GM21526 (cell line): Measurements from ENCODE around the gene CLIP2.

ENCODE experiments used
- ATAC-seq: cut with Tn5 transposase; IDR thresholded peaks from one replicate; pipeline ENCODE4 v1.9.1; 2021; ENCODE audit warnings: moderate library complexity; ENCODE audit not compliant: unreplicated experiment, low FRiP score

The CLIP2 gene

DNA sequence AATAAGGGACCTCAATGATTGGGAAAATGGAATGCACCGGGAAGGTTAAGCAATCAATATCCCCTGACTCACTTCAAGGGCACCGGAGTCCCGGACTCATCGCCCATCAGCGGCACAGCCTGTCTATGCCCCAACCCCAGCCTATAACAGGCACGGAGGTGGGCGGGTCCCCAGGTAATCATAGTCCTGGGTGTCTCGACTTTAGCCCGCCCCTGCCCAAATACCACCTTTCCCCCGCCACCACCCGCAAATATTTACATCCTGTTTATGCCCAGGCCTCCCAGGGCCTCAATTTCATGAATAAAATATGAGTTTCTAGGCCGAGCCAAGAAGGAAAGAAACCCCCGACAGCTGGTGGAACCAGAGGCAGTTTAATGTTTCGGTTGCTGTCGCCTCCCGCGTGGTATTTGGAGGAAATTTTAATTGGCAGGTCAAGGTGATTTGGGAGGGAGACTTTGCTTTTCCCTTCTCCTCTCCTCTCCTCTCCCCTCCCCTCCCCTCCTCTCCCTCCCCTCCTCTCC is 19.4 kb upstream of the CLIP2 start:
- ATAC-seq, result peak; percentile 35

DNA sequence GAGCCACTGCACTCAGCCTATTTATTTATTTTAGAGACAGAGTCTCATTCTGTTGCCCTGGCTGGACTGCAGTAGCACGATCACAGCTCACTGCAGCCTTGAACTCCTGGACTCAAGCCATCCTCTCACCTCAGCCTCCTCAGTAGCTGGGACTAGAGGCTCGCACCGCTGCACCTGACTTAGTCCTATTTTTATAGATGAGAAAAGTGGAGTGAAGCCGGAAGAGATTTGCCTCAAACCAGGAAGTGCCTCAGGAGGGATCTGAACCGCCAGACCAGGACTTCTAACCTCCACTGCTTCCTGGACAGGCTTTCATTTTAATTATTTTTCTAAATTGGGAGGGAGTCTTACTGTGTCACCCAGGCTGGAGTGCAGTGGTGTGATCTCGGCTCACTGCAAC is 17.5 kb upstream of the CLIP2 start:
- ATAC-seq, result no peak

DNA sequence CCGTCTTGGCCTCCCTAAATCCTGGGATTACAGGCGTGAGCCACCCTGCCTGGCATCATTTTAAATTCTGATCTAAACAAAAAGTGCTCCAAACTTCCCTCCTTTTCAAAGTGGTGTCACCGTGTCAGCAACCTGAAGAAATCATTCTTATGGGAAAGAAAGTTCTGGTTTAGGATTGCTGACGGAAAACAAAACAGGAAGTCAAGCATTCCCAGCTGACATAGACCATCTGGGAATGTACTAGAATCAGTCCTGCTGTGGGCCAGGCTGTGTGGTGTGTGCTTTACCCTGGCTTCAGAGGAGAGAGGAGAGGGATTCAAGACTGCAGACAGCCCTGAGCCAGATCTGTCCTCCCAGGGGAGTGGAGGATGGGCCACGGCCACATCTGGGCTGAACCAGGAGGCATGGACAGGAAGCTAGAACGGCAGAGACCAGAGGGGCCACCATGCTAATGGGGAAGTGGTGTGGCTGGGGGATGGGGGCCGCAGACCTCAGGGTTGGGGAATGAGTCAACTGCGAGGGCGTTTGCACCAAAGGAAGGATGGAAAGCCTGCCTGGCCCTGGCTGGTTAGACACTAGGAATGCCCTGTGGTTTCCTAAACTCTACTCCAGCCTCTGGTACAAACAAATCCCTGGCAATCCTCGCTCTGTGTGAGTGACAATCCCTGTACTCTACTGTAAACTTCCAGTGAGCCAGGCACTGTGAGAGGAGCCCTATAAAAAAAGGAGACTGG is 16.7 kb upstream of the CLIP2 start:
- ATAC-seq, result peak; percentile 58

- ATAC-seq, result no peak
Measured at GRCh38 chr7:74275401-74275881, 13.8 kb upstream of the CLIP2 start.

DNA sequence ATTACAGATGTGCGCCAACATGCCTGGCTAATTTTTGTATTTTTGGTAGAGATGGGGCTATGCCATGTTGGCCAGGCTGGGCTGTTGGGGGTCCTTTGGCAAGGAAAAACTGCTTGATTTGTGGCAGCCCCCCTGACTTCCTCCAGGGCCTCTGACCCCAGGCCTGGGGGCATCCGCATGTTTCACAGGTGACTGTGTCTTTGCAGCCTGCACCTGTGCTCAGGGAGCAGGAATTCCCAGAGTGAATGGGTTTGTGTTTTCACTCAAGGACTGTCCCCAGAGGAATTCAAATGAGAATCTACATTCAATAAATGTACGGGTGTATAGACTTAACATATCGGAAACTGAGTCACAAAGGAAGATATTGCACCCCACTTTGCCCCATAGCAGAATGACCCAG is 11.6 kb upstream of the CLIP2 start:
- no peak for ATAC-seq

DNA sequence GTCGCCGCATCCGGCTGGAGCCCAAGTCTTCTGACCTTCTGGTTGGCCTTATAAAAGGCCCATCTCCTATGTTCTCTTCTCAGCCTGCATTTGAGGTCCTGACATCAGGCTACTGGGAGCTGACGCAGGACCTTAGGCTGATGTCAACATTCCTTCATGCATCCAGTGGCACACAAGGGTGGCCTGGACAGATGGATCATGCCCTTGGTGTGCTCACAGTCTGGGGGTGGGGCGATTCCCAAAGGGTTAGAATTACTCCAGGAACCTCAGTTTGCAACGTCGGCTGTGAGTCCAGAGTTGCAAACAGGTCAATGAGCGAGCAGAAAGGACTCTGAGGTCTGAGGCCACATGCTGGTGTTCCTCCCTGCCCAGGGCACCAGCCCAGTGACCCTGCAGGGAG is 8.2 kb upstream of the CLIP2 start:
- ATAC-seq, result no peak

DNA sequence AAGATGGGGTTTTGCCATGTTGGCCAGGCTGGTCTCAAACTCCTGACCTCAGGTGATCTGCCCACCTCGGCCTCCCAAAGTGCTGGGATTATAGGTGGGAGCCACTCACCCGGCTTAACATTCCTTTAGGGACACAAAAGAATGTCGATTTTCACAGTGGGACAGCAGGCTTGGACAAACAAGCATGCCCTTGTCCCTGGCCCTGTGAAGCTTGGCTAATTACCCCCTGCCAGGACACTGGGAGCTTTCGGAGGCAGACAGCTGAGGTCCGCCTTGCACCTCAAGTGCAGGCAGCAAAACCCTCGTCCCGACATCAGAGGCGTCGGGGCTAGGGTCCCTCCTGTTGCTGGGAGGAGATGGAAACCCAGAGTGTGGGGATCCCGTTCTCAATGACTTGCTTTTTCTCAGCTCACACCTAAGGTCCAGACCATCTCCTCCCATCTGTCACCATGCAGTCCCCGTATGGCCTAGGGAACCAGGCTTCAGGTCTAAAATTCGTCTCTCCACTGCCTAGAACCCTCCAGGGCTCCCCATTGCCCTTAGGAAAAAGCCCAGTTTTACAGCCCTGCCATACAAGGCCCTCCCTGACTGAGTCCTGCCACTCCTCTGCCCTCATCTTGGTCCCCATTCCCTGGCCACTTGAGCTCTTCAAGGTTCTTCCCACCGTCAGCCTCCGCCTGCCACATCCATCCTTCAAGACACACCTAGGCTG is 6.3 kb upstream of the CLIP2 start:
- no peak for ATAC-seq

- no peak for ATAC-seq
Measured at GRCh38 chr7:74283858-74284447, 5.3 kb upstream of the CLIP2 start.

DNA sequence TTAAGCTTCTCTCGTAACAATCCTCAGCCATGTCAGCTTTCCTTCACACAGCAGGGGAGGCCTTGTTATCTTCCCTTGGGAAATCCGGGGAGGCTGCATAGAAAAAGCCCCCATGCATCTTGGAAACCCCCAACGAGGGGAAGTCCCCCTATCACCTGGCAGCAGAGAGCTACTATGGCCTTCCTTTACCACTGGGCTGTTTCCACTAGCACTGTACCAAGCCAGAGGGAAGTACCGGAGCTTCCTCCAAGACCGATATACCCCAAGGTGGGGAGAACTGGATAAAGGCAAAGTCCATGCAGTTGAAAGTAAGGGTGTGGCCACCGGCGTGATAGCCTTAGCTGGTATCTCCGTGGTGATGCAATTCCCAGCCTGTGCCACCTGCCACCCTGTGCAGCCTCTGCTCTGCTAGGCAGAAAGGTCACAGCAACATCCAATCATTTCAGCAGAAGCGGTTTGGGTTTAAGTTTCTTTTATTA is 4.4 kb upstream of the CLIP2 start:
- ATAC-seq, result no peak

- no peak for ATAC-seq
Measured at GRCh38 chr7:74286131-74286530, 3.1 kb upstream of the CLIP2 start.

DNA sequence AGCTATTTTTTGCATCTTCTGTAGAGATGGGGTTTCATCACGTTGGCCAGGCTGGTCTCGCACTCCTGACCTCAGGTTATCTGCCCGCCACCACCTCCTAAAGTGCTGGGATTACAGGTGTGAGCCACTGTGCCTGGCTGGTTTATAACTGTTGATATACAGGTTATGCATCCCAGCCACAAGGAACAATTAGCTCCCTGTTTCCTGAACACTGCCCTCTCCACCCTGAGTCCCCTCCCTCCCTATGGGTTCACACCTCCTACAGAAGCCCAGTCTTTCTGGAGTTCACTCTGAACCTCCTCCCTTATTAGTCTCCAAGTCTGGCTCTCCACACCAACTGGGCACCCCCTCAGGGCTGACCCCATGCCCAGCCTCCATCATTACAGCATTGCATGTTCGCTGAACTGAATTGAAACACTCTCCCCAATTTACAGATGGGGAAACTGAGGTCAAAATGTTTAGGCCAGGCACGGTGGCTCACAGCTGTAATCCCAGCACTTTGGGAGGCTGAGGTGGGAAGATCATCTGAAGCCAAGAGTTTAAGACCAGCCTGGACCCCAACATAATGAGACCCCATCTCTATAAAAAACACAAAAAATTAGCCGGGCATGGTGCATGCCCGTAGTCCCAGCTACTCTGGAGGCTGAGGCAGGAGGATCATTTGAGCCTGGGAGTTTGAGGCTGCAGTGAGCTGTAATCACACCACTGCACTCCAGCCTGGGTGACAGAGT is 1.7 kb upstream of the CLIP2 start:
- ATAC-seq, result no peak

DNA sequence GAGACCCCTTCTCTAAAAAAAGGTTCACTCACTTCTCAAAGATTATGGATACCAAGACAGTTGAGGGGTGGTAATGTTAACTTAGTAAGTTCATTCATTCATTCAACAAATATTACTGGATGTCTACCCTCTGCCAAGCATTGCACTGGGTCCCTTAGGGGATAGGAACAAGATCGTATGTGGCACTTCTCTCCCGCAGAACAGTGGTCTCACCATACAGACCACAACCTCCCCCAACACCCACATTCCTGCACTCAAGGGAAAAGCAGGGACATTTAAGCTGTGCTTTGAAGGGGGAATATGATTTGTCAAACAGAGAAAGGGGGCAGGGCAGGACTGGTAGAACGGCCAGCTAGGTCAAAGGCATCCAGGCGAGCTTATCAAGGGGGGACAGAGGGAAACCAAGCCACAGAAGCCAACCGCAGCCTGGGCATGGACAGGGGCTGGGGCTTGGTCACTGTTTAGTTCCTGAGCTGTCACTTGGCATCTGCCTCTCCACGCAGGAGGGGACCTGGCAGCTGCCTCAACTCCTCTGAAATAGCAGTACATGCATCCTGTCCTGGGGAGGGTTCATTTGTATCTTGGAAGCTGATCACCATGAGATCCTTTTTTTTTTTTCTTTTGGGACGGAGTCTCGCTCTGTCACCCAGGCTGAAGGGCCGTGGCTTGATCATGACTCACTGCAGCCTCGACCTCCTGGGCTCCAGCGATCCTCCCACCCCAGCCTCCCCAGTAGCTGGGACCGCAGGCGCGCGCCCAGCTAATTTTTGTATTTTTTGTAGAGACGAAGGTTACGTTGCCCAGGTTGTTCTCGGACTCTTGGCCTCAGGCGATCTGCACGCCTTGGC is 949 bp upstream of the CLIP2 start:
- ATAC-seq, result no peak

DNA sequence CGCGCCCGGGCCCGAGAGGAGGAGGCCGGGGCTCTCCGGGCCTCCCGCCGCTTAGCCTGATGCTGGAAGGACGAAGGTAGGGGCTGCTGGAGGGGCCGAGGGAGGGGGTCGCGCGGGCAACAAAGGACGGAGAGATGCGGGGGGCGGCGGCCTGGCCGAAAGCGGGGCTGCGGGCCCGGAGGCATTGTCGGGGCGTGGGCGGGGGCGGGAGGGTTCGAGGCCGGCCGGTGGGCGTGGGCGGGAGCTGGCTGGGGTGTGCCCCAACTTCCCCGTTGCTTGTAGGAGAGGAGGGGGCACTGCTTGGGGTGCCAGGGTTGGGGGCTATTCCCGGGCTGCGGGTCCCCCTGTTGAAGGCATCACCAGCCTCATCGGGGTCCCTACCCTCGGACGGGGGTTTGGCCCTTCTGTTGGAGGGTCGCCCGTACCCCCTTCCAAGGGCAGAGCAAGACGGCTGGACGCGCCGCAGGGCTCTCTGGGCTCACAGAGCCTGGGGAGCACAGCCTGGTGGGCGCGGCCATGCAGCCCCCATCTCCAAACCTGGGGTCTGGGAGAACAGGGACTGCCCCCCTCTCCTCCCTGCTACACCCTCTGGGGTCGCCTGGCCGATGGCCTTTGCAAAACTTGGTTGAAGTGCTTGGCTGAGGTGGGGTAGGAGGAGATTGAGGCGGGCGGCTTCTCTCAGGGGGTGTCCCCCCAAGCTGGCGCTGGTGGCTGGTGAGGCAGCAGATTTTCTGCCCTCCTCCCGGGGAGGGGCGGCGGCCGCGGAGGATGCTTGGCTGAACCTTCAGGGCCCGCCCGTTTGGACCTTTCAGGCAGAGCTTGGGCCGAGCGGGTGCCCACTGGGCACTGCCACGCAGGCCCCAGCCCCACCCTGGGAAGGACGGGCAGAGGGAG is 699 bp downstream of the CLIP2 start:
- no peak for ATAC-seq

DNA sequence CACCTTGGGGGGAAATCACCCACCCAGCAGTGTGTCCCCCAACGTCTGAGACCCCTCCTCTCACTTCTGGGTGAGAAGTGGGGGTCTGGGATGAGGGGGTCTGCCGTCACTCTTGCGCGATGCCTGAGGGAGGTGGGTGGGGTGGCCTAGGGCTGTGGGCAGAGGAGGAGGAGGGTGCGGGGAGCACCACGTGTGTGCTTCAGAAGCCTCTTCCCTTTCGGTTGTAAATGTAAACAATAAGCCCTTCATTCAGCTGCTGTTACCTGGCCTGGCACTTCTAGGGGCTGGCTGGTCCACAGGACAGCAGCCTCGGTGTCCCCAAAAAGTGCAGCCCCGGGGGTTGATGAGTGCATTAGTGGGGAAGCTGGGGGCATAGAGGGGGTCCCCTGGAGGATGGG is 1.3 kb downstream of the CLIP2 start:
- ATAC-seq, result no peak

GRCh38 chr7:74290981-74291441 is 1.8 kb downstream of the CLIP2 start:
- no peak for ATAC-seq

DNA sequence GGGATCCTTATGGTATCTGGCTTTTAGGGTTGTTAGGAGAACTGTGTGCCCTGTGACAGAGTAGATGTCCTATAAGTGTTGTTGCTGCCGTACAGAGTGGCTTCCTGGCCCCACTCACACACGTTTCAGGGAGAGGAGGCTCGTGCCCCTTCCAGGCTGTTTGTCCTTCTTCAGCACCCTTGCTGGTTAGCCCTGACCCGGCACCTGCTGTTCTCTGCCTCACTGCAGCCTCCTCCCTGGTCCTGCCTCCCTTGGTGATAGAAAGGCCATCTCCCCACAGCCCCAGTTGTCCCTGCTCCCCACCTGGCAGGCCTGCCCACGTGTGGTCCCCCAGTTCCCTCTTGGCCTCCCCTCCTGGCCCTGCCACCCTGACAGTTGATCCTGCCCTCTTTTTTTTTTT is 2.3 kb downstream of the CLIP2 start:
- ATAC-seq, result no peak

DNA sequence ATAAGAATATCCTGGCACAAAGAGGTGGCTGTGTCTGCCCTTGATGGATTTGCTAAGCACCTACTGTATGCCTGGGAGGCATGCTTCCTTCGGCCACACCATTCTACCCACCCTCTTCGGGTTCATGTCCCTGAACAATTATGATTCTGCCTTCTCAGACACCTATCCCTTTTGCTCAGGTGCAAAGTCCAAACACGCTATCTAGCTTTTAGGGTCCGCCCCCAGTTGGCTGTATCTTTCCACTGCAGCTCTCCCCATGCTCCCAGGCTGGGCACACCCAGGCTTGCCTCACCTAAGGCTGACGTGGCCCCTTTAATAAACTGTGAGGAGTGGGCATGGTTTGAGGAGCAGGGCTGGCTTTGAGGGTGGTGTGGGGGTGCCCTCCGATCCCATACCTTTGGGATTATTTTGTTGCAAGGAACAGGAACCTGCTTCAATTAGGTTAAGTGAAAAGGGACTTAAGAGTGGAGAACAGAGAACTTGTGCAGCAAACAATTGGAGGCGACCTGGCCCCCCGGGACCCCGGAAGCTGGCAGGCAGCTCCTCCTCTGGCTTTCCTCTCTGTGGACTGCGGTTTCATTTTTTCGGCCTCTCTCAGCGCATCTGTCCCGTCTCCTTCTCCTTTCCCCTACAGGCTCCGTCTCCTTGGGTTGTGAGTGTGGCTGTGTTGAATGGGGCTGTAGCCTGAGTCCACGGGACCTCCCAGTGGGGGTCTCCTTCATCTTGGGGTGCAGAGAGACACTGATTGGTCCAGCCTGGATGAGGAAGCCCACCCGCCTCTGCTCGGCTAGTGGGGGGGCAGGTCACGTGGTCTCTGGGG is 3.8 kb downstream of the CLIP2 start:
- ATAC-seq, result no peak

DNA sequence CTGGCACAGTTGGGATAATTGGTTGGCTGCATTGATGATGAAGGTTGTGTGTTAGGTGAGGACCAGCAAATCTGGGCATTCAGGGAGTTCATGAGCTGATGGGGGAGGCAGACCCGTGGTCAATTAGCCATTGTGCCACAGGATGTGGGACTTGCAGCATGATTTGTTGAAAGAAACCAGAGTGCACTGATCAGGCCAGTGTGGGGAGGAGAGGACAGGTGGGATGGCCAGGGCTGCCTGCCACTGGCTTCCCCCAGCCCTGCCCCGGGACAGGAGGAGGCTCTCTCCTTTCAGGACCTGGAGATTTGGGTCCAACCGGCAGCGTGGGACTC is 4.3 kb downstream of the CLIP2 start:
- no peak for ATAC-seq
